Nephron progenitor cell (in vitro differentiated cells): ENCODE data around the gene ENSA.
"Not testable (repeated sequence)": the region's sequence is repeated elsewhere in the genome, so short reads cannot be mapped to it uniquely, and the experiment has no call there.

ENCODE experiments used
- DNase-seq: peaks from one replicate; pipeline ENCODE4 v3.0.0; 2021
- H3K27ac Mint-ChIP-seq: 2 replicates; pipeline ENCODE4 v1.8.0; 2021; ENCODE audit warnings: mild to moderate bottlenecking, moderate library complexity, mixed read lengths
- H3K27me3 Mint-ChIP-seq: 2 replicates; pipeline ENCODE4 v1.8.0; 2021; ENCODE audit warnings: mild to moderate bottlenecking, low read depth, mixed read lengths; ENCODE audit not compliant: poor library complexity
- H3K36me3 Mint-ChIP-seq: 2 replicates; pipeline ENCODE4 v1.8.0; 2021; ENCODE audit warnings: low read depth, mixed read lengths
- H3K4me1 Mint-ChIP-seq: 2 replicates; pipeline ENCODE4 v1.8.0; 2021; ENCODE audit warnings: mixed read lengths
- H3K4me3 Mint-ChIP-seq: 2 replicates; pipeline ENCODE4 v1.8.0; 2021; ENCODE audit warnings: mild to moderate bottlenecking, moderate library complexity, mixed read lengths
- H3K9me3 Mint-ChIP-seq: 2 replicates; pipeline ENCODE4 v1.8.0; 2021; ENCODE audit warnings: mild to moderate bottlenecking, moderate library complexity, mixed read lengths
- CTCF ChIP-seq: fragments of 200-600 bp; sonication (generic); IDR thresholded peaks from 2 replicates; pipeline ENCODE4 v1.5.0; 2021; ENCODE audit warnings: antibody characterized with exemption

ENSA gene

GRCh38 chr1:150661156-150661555, 31.7 kb upstream of the ENSA start:
- peaks cover 72% of the 10 kb centered on the region for H3K36me3 Mint-ChIP-seq

GRCh38 chr1:150660584-150660983, 31.2 kb upstream of the ENSA start:
- H3K4me1 Mint-ChIP-seq: no peaks in the 10 kb centered on the region
- peaks cover 67% of the 10 kb centered on the region for H3K36me3 Mint-ChIP-seq
- DNase-seq: no peak
- H3K27me3 Mint-ChIP-seq: peaks cover 3% of the 10 kb centered on the region
- no peak for TF ChIP-seq CTCF
- H3K9me3 Mint-ChIP-seq: no peaks in the 10 kb centered on the region
- H3K4me3 Mint-ChIP-seq: no peak overlapping the region
- no peak overlapping the region for H3K27ac Mint-ChIP-seq

More at GRCh38 chr1:150661156-150661555, 31.7 kb upstream of the ENSA start:
- no peak for DNase-seq
- H3K27ac Mint-ChIP-seq: no peak overlapping the region
- no peaks in the 10 kb centered on the region for H3K9me3 Mint-ChIP-seq
- no peak for TF ChIP-seq CTCF
- H3K4me3 Mint-ChIP-seq: no peak overlapping the region
- H3K4me1 Mint-ChIP-seq: no peaks in the 10 kb centered on the region
- H3K27me3 Mint-ChIP-seq: peaks cover 3% of the 10 kb centered on the region

- H3K36me3 Mint-ChIP-seq: peaks cover 61% of the 10 kb centered on the region
- not testable (repeated sequence) for H3K9me3 Mint-ChIP-seq, H3K4me3 Mint-ChIP-seq, H3K27ac Mint-ChIP-seq, H3K27me3 Mint-ChIP-seq, DNase-seq, H3K4me1 Mint-ChIP-seq
Measured at GRCh38 chr1:150657064-150657463, 27.7 kb upstream of the ENSA start.

GRCh38 chr1:150654635-150655034, 25.2 kb upstream of the ENSA start:
- H3K4me1 Mint-ChIP-seq, DNase-seq, H3K4me3 Mint-ChIP-seq, H3K27me3 Mint-ChIP-seq, H3K9me3 Mint-ChIP-seq: not testable (repeated sequence)
- Mint-ChIP-seq H3K36me3 (peaks cover 43% of the 10 kb centered on the region), H3K27ac (peak overlapping the region; percentile 71)

- Mint-ChIP-seq H3K27me3 (no peaks in the 10 kb centered on the region), H3K27ac (no peak overlapping the region), H3K9me3 (no peaks in the 10 kb centered on the region), H3K4me1 (no peaks in the 10 kb centered on the region), H3K4me3 (no peak overlapping the region), H3K36me3 (peaks cover 28% of the 10 kb centered on the region)
- TF ChIP-seq CTCF: no peak
- DNase-seq: no peak
Measured at GRCh38 chr1:150650193-150650592, 20.8 kb upstream of the ENSA start.

GRCh38 chr1:150649441-150650075, 20.1 kb upstream of the ENSA start:
- Mint-ChIP-seq H3K36me3 (peaks cover 24% of the 10 kb centered on the region), H3K27me3 (no peaks in the 10 kb centered on the region), H3K27ac (no peak overlapping the region), H3K4me1 (no peaks in the 10 kb centered on the region), H3K9me3 (no peaks in the 10 kb centered on the region), H3K4me3 (no peak overlapping the region)
- DNase-seq: no peak
- no peak for TF ChIP-seq CTCF

GRCh38 chr1:150642296-150642695, 12.9 kb upstream of the ENSA start:
- H3K4me3 Mint-ChIP-seq: no peak overlapping the region
- no peak for DNase-seq
- H3K36me3 Mint-ChIP-seq: peaks cover 5% of the 10 kb centered on the region
- H3K4me1 Mint-ChIP-seq: peaks cover 6% of the 10 kb centered on the region
- no peaks in the 10 kb centered on the region for H3K27me3 Mint-ChIP-seq
- no peak for TF ChIP-seq CTCF
- no peak overlapping the region for H3K27ac Mint-ChIP-seq
- no peaks in the 10 kb centered on the region for H3K9me3 Mint-ChIP-seq

GRCh38 chr1:150641126-150641815, 11.9 kb upstream of the ENSA start:
- DNase-seq: not testable (repeated sequence)
- peak overlapping the region; percentile 62 for H3K27ac Mint-ChIP-seq

GRCh38 chr1:150638430-150638829, 9.0 kb upstream of the ENSA start:
- H3K36me3 Mint-ChIP-seq, H3K27ac Mint-ChIP-seq, H3K4me3 Mint-ChIP-seq, H3K27me3 Mint-ChIP-seq, H3K9me3 Mint-ChIP-seq, DNase-seq: not testable (repeated sequence)
- H3K4me1 Mint-ChIP-seq: peaks cover 22% of the 10 kb centered on the region

More at GRCh38 chr1:150641126-150641815, 11.9 kb upstream of the ENSA start:
- not testable (repeated sequence) for H3K36me3 Mint-ChIP-seq, H3K4me3 Mint-ChIP-seq, H3K9me3 Mint-ChIP-seq, H3K4me1 Mint-ChIP-seq, H3K27me3 Mint-ChIP-seq
